Heart left ventricle (tissue), 16 donors: Measurements from ENCODE around the gene PSMC4. TPM values are rescaled to one million over a fixed set of nuclear protein-coding genes. Genes with fewer than 3 reads are reported as not detected.

ENCODE experiments used
- ATAC-seq, 4 donors: fragments of 200-7000 bp; cut with Tn5 transposase; one replicate each; pipeline ENCODE4 v1.9.1; 2020 to 2022; ENCODE audit warnings: moderate library complexity in 4 of 4, mild to moderate bottlenecking in 3 of 4, moderate number of reproducible peaks in 1 of 4
- DNase-seq, 5 donors: peaks; one replicate each; pipeline ENCODE4 v3.0.0-alpha.2; 2020
- H3K27ac ChIP-seq, 12 donors: fragments of 200-600 bp; sonication (generic) in 4 of 12; one replicate each; pipeline versions ENCODE4 v1.5.0 to v1.8.0; 2016 to 2022; ENCODE audit warnings: mild to moderate bottlenecking in 2 of 12
- H3K27me3 ChIP-seq, 9 donors: fragments of 200-600 bp; sonication (generic) in 2 of 9; one replicate each; pipeline versions ENCODE4 v1.5.1 to v1.8.0; 2016 to 2022; ENCODE audit warnings: mild to moderate bottlenecking in 3 of 9
- H3K36me3 ChIP-seq, 9 donors: fragments of 200-600 bp; sonication (generic) in 2 of 9; one replicate each; pipeline versions ENCODE4 v1.5.0 to v1.8.0; 2018 to 2022; ENCODE audit warnings: mild to moderate bottlenecking in 2 of 9
- H3K4me1 ChIP-seq, 12 donors: fragments of 200-600 bp; sonication (generic) in 4 of 12; one replicate each; pipeline versions ENCODE4 v1.5.0 to v1.8.0; 2016 to 2022; ENCODE audit warnings: mild to moderate bottlenecking in 3 of 12
- H3K4me3 ChIP-seq, 12 donors: fragments of 200-600 bp; sonication (generic) in 4 of 12; one replicate each; pipeline versions ENCODE4 v1.5.0 to v1.8.0; 2017 to 2022; ENCODE audit warnings: mild to moderate bottlenecking in 9 of 12, moderate library complexity in 4 of 12
- H3K9me3 ChIP-seq, 12 donors: fragments of 200-600 bp; sonication (generic) in 4 of 12; one replicate each; pipeline versions ENCODE4 v1.5.0 to v1.8.0; 2016 to 2022; ENCODE audit warnings: mild to moderate bottlenecking in 1 of 12
- POLR2A ChIP-seq, 2 donors: fragments of 450-650 bp; IDR thresholded peaks; one replicate each; pipeline ENCODE4 v1.6.1; 2017; ENCODE audit warnings: antibody characterized with exemption in 2 of 2, mild to moderate bottlenecking in 2 of 2, moderate library complexity in 2 of 2
- WGBS, 4 donors: extraction: QIAGEN DNeasy Blood & Tissue Kit in 2 of 4; methylation state at CpG; one replicate each; pipeline versions ENCODE4 v1.1.5 to v1.1.7; 2013 to 2018; 5-methylcytosine and 5-hydroxymethylcytosine counted together
- intact Hi-C, 10 donors: fragments of 100-400 bp; cut with DNase I; formaldehyde crosslinking; loops; one replicate each; pipeline versions ENCODE4 v1.11.1 to v1.14.2; 2022
- polyA plus RNA-seq, 2 donors: library from polyadenylated mRNA; stranded (reverse); fragments of 200-250 nt; gene quantifications; one replicate each; pipeline ENCODE4 v1.2.3, GENCODE V29; 2013
- total RNA-seq, 9 donors: library from RNA; depleted of rRNA in 2 of 9; stranded (reverse); fragments of >200 nt in 2 of 9; fragmentation: NEBNext Ultra II Directional in 3 of 9; extraction: Animal tissue kit (Norgen Biotek cat#: 25700) in 3 of 9; gene quantifications; one replicate each; pipeline versions ENCODE4 v1.1.0 to v1.2.4, GENCODE V29; 2016 to 2023
- TF ChIP-seq, protein P1 (sequence below), 12 donors: fragments of 200-600 bp; sonication (generic) in 4 of 12; IDR thresholded peaks; one replicate each; pipeline versions ENCODE4 v1.5.0 to v1.8.0; 2018 to 2022; ENCODE audit warnings: antibody characterized with exemption in 12 of 12, mild to moderate bottlenecking in 5 of 12
- donor health status: ischemic (EF 13 %, LVEDD 7.1; RV severe dilation, severe dysfunction).
- donor health status: healthy with polysubstance abuse.
- donor health status: DM: no; HTN: yes; CAD: no.
- donor health status: DM: no; HTN: no; CAD: no.
- donor health status: ischemic (EF 25% LVEDD 6.9; RV normal size, moderate dysfunction).
- donor health status: ischemic (EF 25% LVEDD 5.7; RV mildly dilated, moderate dysfunction).
- donor health status: healthy.
- donor health status: DM: yes; HTN: yes; CAD: no.
- donor health status: ischemic (EF 35%, LVEDD 5.7; RV mildly dilated, moderate dysfunction).
- donor health status: nonischemic (EF 11% LVEDD 7.7; RV severe dilation, severe dysfunction).
- donor health status: DM: yes; HTN: yes; CAD: no.
- donor health status: PGD.
- donor health status: ischemic (EF 29% LVEDD 5.4; RV normal size, mild dysfunction).
- donor health status: nonischemic (EF 23%, LVEDD 6.1; RV moderate dilation, normal function).

The PSMC4 gene
- total and polyA plus RNA-seq, 11 donors: 58.5 to 120 (median 78.6) TPM

GRCh38 chr19:40026597-40026970 is 55.6 kb downstream of the PSMC4 start:
- Histone ChIP-seq H3K27me3 (no peaks in the 10 kb centered on the region), H3K4me1 (no peaks in the 10 kb centered on the region), H3K27ac (no peak overlapping the region), H3K36me3 (no peaks in the 10 kb centered on the region), H3K9me3 (peaks cover 0 to 100% (median 81%) of the 10 kb centered on the region in 12 donors), H3K4me3 (no peak overlapping the region)
- no peak for ATAC-seq
- DNase-seq: no peak
- intact Hi-C loops: no loop called here
- WGBS, 4 donors: 85 to 98% (median 92%) methylated on average over 5 of the region's 5 CpGs
- no peak for TF ChIP-seq POLR2A (IDR thresholded peaks at IDR 0.05)
- TF ChIP-seq, protein P1, sequence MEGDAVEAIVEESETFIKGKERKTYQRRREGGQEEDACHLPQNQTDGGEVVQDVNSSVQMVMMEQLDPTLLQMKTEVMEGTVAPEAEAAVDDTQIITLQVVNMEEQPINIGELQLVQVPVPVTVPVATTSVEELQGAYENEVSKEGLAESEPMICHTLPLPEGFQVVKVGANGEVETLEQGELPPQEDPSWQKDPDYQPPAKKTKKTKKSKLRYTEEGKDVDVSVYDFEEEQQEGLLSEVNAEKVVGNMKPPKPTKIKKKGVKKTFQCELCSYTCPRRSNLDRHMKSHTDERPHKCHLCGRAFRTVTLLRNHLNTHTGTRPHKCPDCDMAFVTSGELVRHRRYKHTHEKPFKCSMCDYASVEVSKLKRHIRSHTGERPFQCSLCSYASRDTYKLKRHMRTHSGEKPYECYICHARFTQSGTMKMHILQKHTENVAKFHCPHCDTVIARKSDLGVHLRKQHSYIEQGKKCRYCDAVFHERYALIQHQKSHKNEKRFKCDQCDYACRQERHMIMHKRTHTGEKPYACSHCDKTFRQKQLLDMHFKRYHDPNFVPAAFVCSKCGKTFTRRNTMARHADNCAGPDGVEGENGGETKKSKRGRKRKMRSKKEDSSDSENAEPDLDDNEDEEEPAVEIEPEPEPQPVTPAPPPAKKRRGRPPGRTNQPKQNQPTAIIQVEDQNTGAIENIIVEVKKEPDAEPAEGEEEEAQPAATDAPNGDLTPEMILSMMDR (IDR thresholded peaks at IDR 0.05): no peak

Other genes starting within 250 kb of the PSMC4 start
- gene CLC, start 233.1 kb upstream of the PSMC4 start, total RNA-seq: 1 to 10 TPM in 2 of 9 donors, not detected in 7; 1.2 to 8.2 TPM
- gene CLC, start 233.1 kb upstream of the PSMC4 start, polyA plus RNA-seq: under 1 TPM in 1 of 2 donors, not detected in 1; 0.15 TPM
- gene LEUTX, start 192.3 kb upstream of the PSMC4 start, total RNA-seq: not detected
- not detected for gene LEUTX, start 192.3 kb upstream of the PSMC4 start, polyA plus RNA-seq
- gene DYRK1B, start 137.0 kb upstream of the PSMC4 start, total RNA-seq: 10 to 100 TPM; 12.8 to 49.1 (median 28.7) TPM
- 10 to 100 TPM; 13.8 to 19.7 TPM for gene DYRK1B, start 137.0 kb upstream of the PSMC4 start, polyA plus RNA-seq
- 10 to 100 TPM; 44.3 to 94.3 (median 70.5) TPM for gene FBL, start 124.8 kb upstream of the PSMC4 start, total RNA-seq
- gene FBL, start 124.8 kb upstream of the PSMC4 start, polyA plus RNA-seq: 100 to 1,000 TPM in 1 of 2 donors, 10 to 100 TPM in 1; 72.5 to 169 TPM
- 10 to 100 TPM in 3 of 9 donors, 1 to 10 TPM in 5, under 1 TPM in 1; 0.85 to 44.4 (median 6.3) TPM for gene FCGBP, start 36.5 kb upstream of the PSMC4 start, total RNA-seq
- 1 to 10 TPM in 1 of 2 donors, under 1 TPM in 1; 0.76 to 1.2 TPM for gene FCGBP, start 36.5 kb upstream of the PSMC4 start, polyA plus RNA-seq
- 10 to 100 TPM in 3 of 9 donors, 1 to 10 TPM in 6; 4.2 to 14.4 (median 9.2) TPM for gene ZNF546, start 25.9 kb downstream of the PSMC4 start, total RNA-seq
- 1 to 10 TPM; 1.4 to 4.5 TPM for gene ZNF546, start 25.9 kb downstream of the PSMC4 start, polyA plus RNA-seq
- gene ZNF780B, start 85.1 kb downstream of the PSMC4 start, total RNA-seq: 10 to 100 TPM in 7 of 9 donors, 1 to 10 TPM in 2; 6.4 to 35.2 (median 19.7) TPM
- gene ZNF780B, start 85.1 kb downstream of the PSMC4 start, polyA plus RNA-seq: 10 to 100 TPM in 1 of 2 donors, 1 to 10 TPM in 1; 4.7 to 11.0 TPM
- 10 to 100 TPM in 5 of 9 donors, 1 to 10 TPM in 4; 3.9 to 17.5 (median 11.0) TPM for gene ZNF780A, start 119.8 kb downstream of the PSMC4 start, total RNA-seq
- gene ZNF780A, start 119.8 kb downstream of the PSMC4 start, polyA plus RNA-seq: 10 to 100 TPM; 10.3 to 17.0 TPM
- 10 to 100 TPM; 13.7 to 30.7 (median 15.6) TPM for gene MAP3K10, start 220.3 kb downstream of the PSMC4 start, total RNA-seq
- 10 to 100 TPM; 16.4 to 32.8 TPM for gene MAP3K10, start 220.3 kb downstream of the PSMC4 start, polyA plus RNA-seq
- not detected for gene TTC9B, start 247.2 kb downstream of the PSMC4 start, total RNA-seq
- not detected for gene TTC9B, start 247.2 kb downstream of the PSMC4 start, polyA plus RNA-seq